PC-9 (cell line): ENCODE measurements around the gene RAB24. TPM values are rescaled to one million over a fixed set of nuclear protein-coding genes. Genes with fewer than 3 reads are reported as not detected.

Experiments
- BruUV-seq: library from RNA; stranded (reverse); fragments of 400-500 nt; replicated peaks from 2 replicates; lab custom pipeline; 2021; lab: Mats Ljungman, UMichigan
- CTCF ChIA-PET: fragments of 300-600 bp; sonication (Branson Sonifier 250); formaldehyde crosslinking; loops from one replicate; lab custom pipeline; 2022; ENCODE audit warnings: antibody characterized with exemption; lab: Charles Lee
- POLR2A ChIA-PET: fragments of 300-600 bp; sonication (Branson Sonifier 250); formaldehyde crosslinking; loops from one replicate; lab custom pipeline; 2022; ENCODE audit warnings: antibody characterized with exemption; ENCODE audit not compliant: unreplicated experiment; lab: Charles Lee
- DNase-seq, 2 experiments: peaks; one replicate each; pipeline versions ENCODE4 v3.0.0 to v3.0.0-alpha.2; 2015 to 2022; ENCODE audit warnings: mixed read lengths in 1 of 2
- H2AFZ ChIP-seq: fragments of 200-600 bp; sonication (generic); 2 replicates; pipeline ENCODE4 v1.8.1; 2017; ENCODE audit warnings: antibody characterized with exemption
- H3F3A ChIP-seq: fragments of 200-600 bp; sonication (generic); 2 replicates; pipeline ENCODE4 v1.8.1; 2017; ENCODE audit warnings: antibody characterized with exemption, mild to moderate bottlenecking, low read depth; ENCODE audit not compliant: insufficient read depth
- H3K27ac ChIP-seq: fragments of 200-600 bp; sonication (generic); 2 replicates; pipeline ENCODE4 v1.6.1; 2016; ENCODE audit warnings: mixed run types
- H3K27me3 ChIP-seq: fragments of 200-600 bp; sonication (generic); 2 replicates; pipeline ENCODE4 v1.6.1; 2016; ENCODE audit warnings: low read depth, mixed run types; ENCODE audit not compliant: insufficient read depth
- H3K36me3 ChIP-seq: fragments of 200-600 bp; sonication (generic); 2 replicates; pipeline ENCODE4 v1.6.1; 2016; ENCODE audit warnings: low read depth, mixed run types
- H3K4me1 ChIP-seq: fragments of 200-600 bp; sonication (generic); replicated peaks from 2 replicates; pipeline ENCODE4 v1.6.1; 2016; ENCODE audit warnings: mixed run types; ENCODE audit not compliant: insufficient read depth
- H3K4me2 ChIP-seq: fragments of 200-600 bp; sonication (generic); 2 replicates; pipeline ENCODE4 v1.6.1; 2017; ENCODE audit warnings: mixed run types
- H3K4me3 ChIP-seq: fragments of 200-600 bp; sonication (generic); 2 replicates; pipeline ENCODE4 v1.6.1; 2016; ENCODE audit warnings: mixed run types
- H3K79me2 ChIP-seq: fragments of 200-600 bp; sonication (generic); 2 replicates; pipeline ENCODE4 v1.6.1; 2017; ENCODE audit warnings: low read depth, mixed run types
- H3K9me2 ChIP-seq: fragments of 200-600 bp; sonication (generic); 2 replicates; pipeline ENCODE4 v1.8.1; 2017; ENCODE audit warnings: mild to moderate bottlenecking; ENCODE audit not compliant: insufficient read depth
- H3K9me3 ChIP-seq: fragments of 200-600 bp; sonication (generic); 2 replicates; pipeline ENCODE4 v1.8.1; 2016; ENCODE audit warnings: low read depth; ENCODE audit not compliant: insufficient read depth
- H4K20me1 ChIP-seq: fragments of 200-600 bp; sonication (generic); 2 replicates; pipeline ENCODE4 v1.8.1; 2017; ENCODE audit not compliant: insufficient read depth
- CTCF ChIP-seq: fragments of 200-600 bp; sonication (generic); conservative IDR thresholded peaks from 2 replicates; pipeline ENCODE4 v1.6.1; 2017; ENCODE audit warnings: mixed run types, antibody characterized with exemption, mild to moderate bottlenecking, moderate library complexity
- EZH2 ChIP-seq: fragments of 200-600 bp; sonication (generic); IDR thresholded peaks from 2 replicates; pipeline ENCODE4 v1.8.0; 2017; ENCODE audit warnings: antibody characterized with exemption, low read depth
- intact Hi-C: fragments of 100-400 bp; cut with micrococcal nuclease; formaldehyde crosslinking; loops from one replicate; pipeline ENCODE4 v1.10.0; 2022; ENCODE audit not compliant: unreplicated experiment
- total RNA-seq: library from RNA; stranded (reverse); gene quantifications from 2 replicates; pipeline ENCODE4 v1.2.3, GENCODE V29; 2021

Gene RAB24
- total RNA-seq, 1 experiment from 2014 or later, result 16.9 TPM

GRCh38 chr5:177288191-177288590 lies 15.3 kb downstream of the RAB24 start:
- intact Hi-C loops, result no loop called here
- H3K4me1 ChIP-seq, result no peaks in the 10 kb centered on the region
- H3K9me2 ChIP-seq, result no peaks in the 10 kb centered on the region
- H3K36me3 ChIP-seq, result peaks cover 22% of the 10 kb centered on the region; the same call in 1 of the 2 replicates
- no peak overlapping the region for H2AFZ ChIP-seq
- DNase-seq, result no peak
- TF ChIP-seq CTCF (no peak), EZH2 (no peak)
- no peak overlapping the region for H3K4me3 ChIP-seq
- H3F3A ChIP-seq, result peaks cover 8% of the 10 kb centered on the region
- no peaks in the 10 kb centered on the region for H4K20me1 ChIP-seq
- no peaks in the 10 kb centered on the region for H3K27me3 ChIP-seq
- CTCF ChIA-PET, result no interaction called here
- no peaks in the 10 kb centered on the region for H3K9me3 ChIP-seq
- H3K27ac ChIP-seq, result no peak overlapping the region
- BruUV-seq, result no TSS peak
- POLR2A ChIA-PET, result no interaction called here
- H3K79me2 ChIP-seq, result no peaks in the 10 kb centered on the region
- no peak overlapping the region for H3K4me2 ChIP-seq

GRCh38 chr5:177276886-177277285 lies 26.6 kb downstream of the RAB24 start:
- DNase-seq, result no peak
- H3K27me3 ChIP-seq, result no peaks in the 10 kb centered on the region
- no peak for TF ChIP-seq CTCF
- no peak for TF ChIP-seq EZH2
- no peaks in the 10 kb centered on the region for H3K9me2 ChIP-seq
- H3K4me1 ChIP-seq, result no peaks in the 10 kb centered on the region
- H3F3A ChIP-seq, result peaks cover 6% of the 10 kb centered on the region; the same call in 1 of the 2 replicates
- H2AFZ ChIP-seq, result no peak overlapping the region
- ChIA-PET POLR2A (no interaction called here), CTCF (no interaction called here)
- no peaks in the 10 kb centered on the region; the same call in 1 of the 2 replicates for H4K20me1 ChIP-seq
- H3K4me2 ChIP-seq, result no peak overlapping the region
- peaks cover 15% of the 10 kb centered on the region; the same call in 1 of the 2 replicates for H3K36me3 ChIP-seq
- intact Hi-C loops, result no loop called here
- no peaks in the 10 kb centered on the region for H3K79me2 ChIP-seq
- H3K4me3 ChIP-seq, result no peak overlapping the region
- H3K9me3 ChIP-seq, result no peaks in the 10 kb centered on the region
- H3K27ac ChIP-seq, result no peak overlapping the region
- BruUV-seq, result no TSS peak

GRCh38 chr5:177275883-177276282 lies 27.6 kb downstream of the RAB24 start:
- H2AFZ ChIP-seq, result no peak overlapping the region
- H3K27me3 ChIP-seq, result no peaks in the 10 kb centered on the region
- H3F3A ChIP-seq, result peaks cover 6% of the 10 kb centered on the region; the same call in 1 of the 2 replicates
- H3K36me3 ChIP-seq, result peaks cover 15% of the 10 kb centered on the region; the same call in 1 of the 2 replicates
- ChIA-PET CTCF (interaction anchor here (0.7 kb wide), 1 partner anchor 883 kb away, joined by 3 read pairs; no protein-coding TSS in a partner anchor), POLR2A (no interaction called here)
- H3K9me3 ChIP-seq, result no peaks in the 10 kb centered on the region
- no peak for DNase-seq
- H3K27ac ChIP-seq, result no peak overlapping the region
- H3K4me3 ChIP-seq, result no peak overlapping the region
- no peaks in the 10 kb centered on the region for H3K79me2 ChIP-seq
- TF ChIP-seq EZH2 (no peak), CTCF (no peak)
- no TSS peak for BruUV-seq
- intact Hi-C loops, result no loop called here
- no peaks in the 10 kb centered on the region for H3K9me2 ChIP-seq
- H3K4me2 ChIP-seq, result no peak overlapping the region
- no peaks in the 10 kb centered on the region for H3K4me1 ChIP-seq
- H4K20me1 ChIP-seq, result no peaks in the 10 kb centered on the region
